Epithelial cell of prostate (primary cell): ENCODE measurements around the gene NCAPD2.
"Not testable (repeated sequence)": the region's sequence is repeated elsewhere in the genome, so short reads cannot be mapped to it uniquely, and the experiment has no call there.

Experiments used
- DNase-seq: peaks from one replicate; pipeline ENCODE4 v3.0.0-alpha.2; 2011; ENCODE audit warnings: low read depth, low spot score
- H3K27ac ChIP-seq: fragments of 450-650 bp; 2 replicates; pipeline ENCODE4 v1.5.1; 2017; ENCODE audit warnings: mild to moderate bottlenecking

NCAPD2 gene

GRCh38 chr12:6541371-6542165 lies 47.7 kb downstream of the NCAPD2 start:
- DNase-seq, result no peak
- H3K27ac ChIP-seq, result peak overlapping the region; percentile 95

- no peak for DNase-seq
- no peak overlapping the region for H3K27ac ChIP-seq
These were observed 48.5 kb downstream of the NCAPD2 start for GRCh38 chr12:6542209-6543009.

- DNase-seq, result no peak
- H3K27ac ChIP-seq, result no peak overlapping the region
These were observed 52.1 kb downstream of the NCAPD2 start for GRCh38 chr12:6546016-6546415.

- no peak for DNase-seq
These were observed 53.7 kb downstream of the NCAPD2 start for GRCh38 chr12:6547566-6547965.

GRCh38 chr12:6547987-6548386 lies 54.1 kb downstream of the NCAPD2 start:
- no peak for DNase-seq

More at GRCh38 chr12:6547566-6547965, 53.7 kb downstream of the NCAPD2 start:
- peak overlapping the region; percentile 55 for H3K27ac ChIP-seq

GRCh38 chr12:6548556-6548955 lies 54.7 kb downstream of the NCAPD2 start:
- peak overlapping the region; percentile 55 for H3K27ac ChIP-seq
- DNase-seq, result no peak

More at GRCh38 chr12:6547987-6548386, 54.1 kb downstream of the NCAPD2 start:
- peak overlapping the region; percentile 55 for H3K27ac ChIP-seq

GRCh38 chr12:6548966-6549683 lies 55.2 kb downstream of the NCAPD2 start:
- DNase-seq, result no peak
- peak overlapping the region; percentile 55 for H3K27ac ChIP-seq

GRCh38 chr12:6549684-6550151 lies 55.8 kb downstream of the NCAPD2 start:
- no peak for DNase-seq
- H3K27ac ChIP-seq, result no peak overlapping the region

GRCh38 chr12:6550294-6551062 lies 56.6 kb downstream of the NCAPD2 start:
- no peak for DNase-seq
- H3K27ac ChIP-seq, result peak overlapping the region; percentile 64

GRCh38 chr12:6551063-6551461 lies 57.2 kb downstream of the NCAPD2 start:
- no peak for DNase-seq
- H3K27ac ChIP-seq, result peak overlapping the region; percentile 64

GRCh38 chr12:6551496-6552139 lies 57.7 kb downstream of the NCAPD2 start:
- H3K27ac ChIP-seq, result peak overlapping the region; percentile 64
- DNase-seq, result no peak

GRCh38 chr12:6552140-6552551 lies 58.2 kb downstream of the NCAPD2 start:
- peak overlapping the region; percentile 64 for H3K27ac ChIP-seq
- DNase-seq, result no peak

- peak overlapping the region; percentile 64 for H3K27ac ChIP-seq
- no peak for DNase-seq
These were observed 59.4 kb downstream of the NCAPD2 start for GRCh38 chr12:6553051-6553868.

- no peak for DNase-seq
- H3K27ac ChIP-seq, result no peak overlapping the region
These were observed 60.5 kb downstream of the NCAPD2 start for GRCh38 chr12:6554168-6555017.

GRCh38 chr12:6555018-6555691 lies 61.3 kb downstream of the NCAPD2 start:
- H3K27ac ChIP-seq, result no peak overlapping the region
- DNase-seq, result no peak

- not testable (repeated sequence) for H3K27ac ChIP-seq, DNase-seq
These were observed 62.6 kb downstream of the NCAPD2 start for GRCh38 chr12:6556496-6556817.

GRCh38 chr12:6556857-6557256 lies 63.0 kb downstream of the NCAPD2 start:
- no peak for DNase-seq

More at GRCh38 chr12:6556857-6557256, 63.0 kb downstream of the NCAPD2 start:
- no peak overlapping the region for H3K27ac ChIP-seq
